ENCODE results near the gene SLC35G6.
A peak's percentile ranks its signal among the peaks of the same experiment; 100 is the strongest.

The SLC35G6 gene

GRCh38 chr17:7440113-7440833 is 41.0 kb upstream of the SLC35G6 start:
- peaks cover 83% of the 10 kb centered on the region for H3K27me3 ChIP-seq
- no peaks in the 10 kb centered on the region for H3K9me3 ChIP-seq
- peak overlapping the region; percentile 75 for H3K4me2 ChIP-seq
- TF ChIP-seq Cebpa-rat (IDR thresholded peaks at IDR 0.05): no peak
- peak overlapping the region; percentile 7; the same call in 1 of the 2 replicates for H3K9ac ChIP-seq
- peaks cover 61% of the 10 kb centered on the region for H3K4me1 ChIP-seq
- H3K27ac ChIP-seq: no peak overlapping the region
- H3K4me3 ChIP-seq: peak overlapping the region; percentile 63
- H3K36me3 ChIP-seq: no peaks in the 10 kb centered on the region
- H4K20me1 ChIP-seq: peaks cover 82% of the 10 kb centered on the region

- Histone ChIP-seq H3K36me3 (no peaks in the 10 kb centered on the region), H3K4me3 (peak overlapping the region; percentile 63), H3K4me1 (peaks cover 66% of the 10 kb centered on the region), H3K9ac (no peak overlapping the region), H3K9me3 (no peaks in the 10 kb centered on the region), H4K20me1 (peaks cover 88% of the 10 kb centered on the region), H3K4me2 (peak overlapping the region; percentile 75), H3K27ac (no peak overlapping the region), H3K27me3 (peaks cover 88% of the 10 kb centered on the region)
- no peak for TF ChIP-seq Cebpa-rat (IDR thresholded peaks at IDR 0.05)
These were observed 40.4 kb upstream of the SLC35G6 start for GRCh38 chr17:7440834-7441195.

- Histone ChIP-seq H3K36me3 (no peaks in the 10 kb centered on the region), H3K27me3 (peaks cover 93% of the 10 kb centered on the region), H4K20me1 (peaks cover 89% of the 10 kb centered on the region), H3K27ac (no peak overlapping the region), H3K4me1 (peaks cover 63% of the 10 kb centered on the region), H3K9ac (no peak overlapping the region), H3K4me2 (no peak overlapping the region), H3K4me3 (no peak overlapping the region), H3K9me3 (no peaks in the 10 kb centered on the region)
- no peak for TF ChIP-seq Cebpa-rat (IDR thresholded peaks at IDR 0.05)
These were observed 40.0 kb upstream of the SLC35G6 start for GRCh38 chr17:7441266-7441665.

GRCh38 chr17:7442142-7442541 is 39.1 kb upstream of the SLC35G6 start:
- H4K20me1 ChIP-seq: peaks cover 81% of the 10 kb centered on the region
- H3K36me3 ChIP-seq: no peaks in the 10 kb centered on the region
- TF ChIP-seq Cebpa-rat (IDR thresholded peaks at IDR 0.05): no peak
- no peak overlapping the region for H3K9ac ChIP-seq
- H3K27ac ChIP-seq: no peak overlapping the region
- no peaks in the 10 kb centered on the region for H3K9me3 ChIP-seq
- H3K4me3 ChIP-seq: no peak overlapping the region
- H3K4me2 ChIP-seq: no peak overlapping the region
- peaks cover 100% of the 10 kb centered on the region for H3K27me3 ChIP-seq
- H3K4me1 ChIP-seq: peaks cover 54% of the 10 kb centered on the region

- Histone ChIP-seq H3K4me1 (peaks cover 38% of the 10 kb centered on the region), H4K20me1 (peaks cover 64% of the 10 kb centered on the region), H3K4me2 (peak overlapping the region; percentile 91), H3K27ac (no peak overlapping the region), H3K9ac (no peak overlapping the region), H3K9me3 (no peaks in the 10 kb centered on the region), H3K4me3 (no peak overlapping the region), H3K27me3 (peaks cover 100% of the 10 kb centered on the region), H3K36me3 (no peaks in the 10 kb centered on the region)
- no peak for TF ChIP-seq Cebpa-rat (IDR thresholded peaks at IDR 0.05)
These were observed 37.5 kb upstream of the SLC35G6 start for GRCh38 chr17:7443499-7444485.

- TF ChIP-seq Cebpa-rat (IDR thresholded peaks at IDR 0.05): no peak
- Histone ChIP-seq H3K36me3 (no peaks in the 10 kb centered on the region), H3K4me1 (peaks cover 28% of the 10 kb centered on the region), H3K27me3 (peaks cover 89% of the 10 kb centered on the region), H4K20me1 (peaks cover 52% of the 10 kb centered on the region), H3K9ac (no peak within 1 kb of the TSS), H3K9me3 (no peaks in the 10 kb centered on the region), H3K4me3 (peak within 1 kb of the TSS; percentile 61), H3K27ac (no peak within 1 kb of the TSS), H3K4me2 (peak within 1 kb of the TSS; percentile 91)
These were observed 36.3 kb upstream of the SLC35G6 start, which contains the start of gene CHRNB1 for GRCh38 chr17:7444682-7445618. Gene CHRNB1, plus strand, starts transcription at chr17:7445061. Its CDS starts 67 bp downstream, at chr17:7445128.

- Histone ChIP-seq H3K4me3 (peak overlapping the region; percentile 61; the same call in 1 of the 2 replicates), H3K27ac (no peak overlapping the region), H3K4me1 (peaks cover 21% of the 10 kb centered on the region), H3K9me3 (no peaks in the 10 kb centered on the region), H4K20me1 (peaks cover 46% of the 10 kb centered on the region), H3K4me2 (peak overlapping the region; percentile 91), H3K9ac (no peak overlapping the region), H3K27me3 (peaks cover 83% of the 10 kb centered on the region), H3K36me3 (no peaks in the 10 kb centered on the region)
- no peak for TF ChIP-seq Cebpa-rat (IDR thresholded peaks at IDR 0.05)
These were observed 35.7 kb upstream of the SLC35G6 start for GRCh38 chr17:7445619-7445968.

GRCh38 chr17:7448461-7448860 is 32.8 kb upstream of the SLC35G6 start:
- Histone ChIP-seq H3K27me3 (peaks cover 54% of the 10 kb centered on the region), H3K27ac (no peak overlapping the region), H4K20me1 (peaks cover 24% of the 10 kb centered on the region), H3K4me3 (no peak overlapping the region), H3K36me3 (no peaks in the 10 kb centered on the region), H3K4me1 (peaks cover 18% of the 10 kb centered on the region), H3K4me2 (no peak overlapping the region), H3K9me3 (no peaks in the 10 kb centered on the region), H3K9ac (no peak overlapping the region)
- TF ChIP-seq Cebpa-rat (IDR thresholded peaks at IDR 0.05): no peak

GRCh38 chr17:7459961-7460545 is 21.2 kb upstream of the SLC35G6 start:
- peaks cover 17% of the 10 kb centered on the region for H3K4me1 ChIP-seq
- no peak for TF ChIP-seq Cebpa-rat (IDR thresholded peaks at IDR 0.05)
- no peaks in the 10 kb centered on the region for H3K27me3 ChIP-seq
- H3K9ac ChIP-seq: no peak overlapping the region
- no peaks in the 10 kb centered on the region for H4K20me1 ChIP-seq
- H3K4me2 ChIP-seq: no peak overlapping the region
- H3K27ac ChIP-seq: no peak overlapping the region
- peaks cover 53% of the 10 kb centered on the region for H3K36me3 ChIP-seq
- no peak overlapping the region for H3K4me3 ChIP-seq
- no peaks in the 10 kb centered on the region for H3K9me3 ChIP-seq

All from BLaER1 (cell line).